ENCODE results near the gene ANO7.

Gene ANO7

DNA sequence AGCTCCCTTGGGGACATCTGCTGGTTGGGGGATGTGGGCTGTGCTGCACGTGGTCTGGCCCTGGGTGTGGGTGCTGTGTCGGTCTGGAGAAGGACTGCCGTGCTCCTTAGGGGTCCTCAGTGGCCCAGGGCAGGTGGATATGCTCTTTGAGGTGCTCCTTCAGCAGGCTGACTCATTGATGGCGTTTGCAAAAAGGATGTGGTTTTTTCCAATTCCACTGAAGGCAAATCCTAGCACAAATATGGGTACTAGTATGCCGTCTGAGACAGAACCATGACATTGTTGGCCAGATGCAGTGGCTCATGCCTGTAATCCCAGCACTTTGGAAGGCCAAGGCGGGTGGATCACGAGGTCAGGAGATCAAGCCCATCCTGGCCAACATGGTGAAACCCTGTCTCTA lies 34.9 kb upstream of the ANO7 start:
- H3K4me3 ChIP-seq (ENCODE audit: low read length) = no peak overlapping the region
- peaks cover 40% of the 10 kb centered on the region for H3K79me2 ChIP-seq (ENCODE audit: low read length)
- peaks cover 8% of the 10 kb centered on the region for H3K4me1 ChIP-seq (ENCODE audit: low read length)
- no peaks in the 10 kb centered on the region for H3K27me3 ChIP-seq (ENCODE audit: low read depth, low read length)
- 0 out of 2 replicates have a peak, but pooled peaks cover 4% of the 10 kb centered on the region for H4K20me1 ChIP-seq (ENCODE audit: insufficient read depth, low read length)
- H3K27ac ChIP-seq (ENCODE audit: low read length) = no peak overlapping the region
- H3K9ac ChIP-seq (ENCODE audit: low read length) = no peak overlapping the region
- H3K9me3 ChIP-seq (ENCODE audit: insufficient read depth, low read length) = no peaks in the 10 kb centered on the region
- no peak overlapping the region for H3K4me2 ChIP-seq (ENCODE audit: low read length)
- H2AFZ ChIP-seq (ENCODE audit: low read depth, low read length) = no peak overlapping the region
- no peaks in the 10 kb centered on the region for H3K36me3 ChIP-seq (replicated peaks; ENCODE audit: low read depth, low read length)
- TF ChIP-seq, protein P1, sequence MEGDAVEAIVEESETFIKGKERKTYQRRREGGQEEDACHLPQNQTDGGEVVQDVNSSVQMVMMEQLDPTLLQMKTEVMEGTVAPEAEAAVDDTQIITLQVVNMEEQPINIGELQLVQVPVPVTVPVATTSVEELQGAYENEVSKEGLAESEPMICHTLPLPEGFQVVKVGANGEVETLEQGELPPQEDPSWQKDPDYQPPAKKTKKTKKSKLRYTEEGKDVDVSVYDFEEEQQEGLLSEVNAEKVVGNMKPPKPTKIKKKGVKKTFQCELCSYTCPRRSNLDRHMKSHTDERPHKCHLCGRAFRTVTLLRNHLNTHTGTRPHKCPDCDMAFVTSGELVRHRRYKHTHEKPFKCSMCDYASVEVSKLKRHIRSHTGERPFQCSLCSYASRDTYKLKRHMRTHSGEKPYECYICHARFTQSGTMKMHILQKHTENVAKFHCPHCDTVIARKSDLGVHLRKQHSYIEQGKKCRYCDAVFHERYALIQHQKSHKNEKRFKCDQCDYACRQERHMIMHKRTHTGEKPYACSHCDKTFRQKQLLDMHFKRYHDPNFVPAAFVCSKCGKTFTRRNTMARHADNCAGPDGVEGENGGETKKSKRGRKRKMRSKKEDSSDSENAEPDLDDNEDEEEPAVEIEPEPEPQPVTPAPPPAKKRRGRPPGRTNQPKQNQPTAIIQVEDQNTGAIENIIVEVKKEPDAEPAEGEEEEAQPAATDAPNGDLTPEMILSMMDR (IDR thresholded peaks at IDR 0.05; ENCODE audit: low read depth, low read length) = no peak
- no peak for TF ChIP-seq EZH2phosphoT487 (IDR thresholded peaks at IDR 0.05; ENCODE audit: low read depth)

DNA sequence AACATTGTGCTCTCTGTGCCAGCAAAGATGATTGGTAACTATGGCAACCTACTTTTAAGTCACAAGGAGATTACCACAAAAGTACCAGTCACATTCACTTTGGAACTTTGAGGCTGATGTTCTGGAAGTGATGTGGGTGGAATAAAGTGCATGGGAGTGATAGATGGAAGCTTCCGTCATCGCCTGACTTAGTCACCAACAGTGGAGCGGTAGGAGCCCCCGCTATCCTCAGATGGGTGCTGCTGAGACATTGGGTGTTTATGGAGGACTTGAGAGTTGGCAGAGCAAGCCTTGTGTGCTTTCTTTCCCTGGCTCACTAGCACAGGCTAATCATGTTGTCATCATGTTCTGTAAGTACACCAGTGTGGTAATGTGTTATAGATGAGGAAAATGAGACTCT lies 33.6 kb upstream of the ANO7 start:
- Histone ChIP-seq H3K9me3 (ENCODE audit: insufficient read depth, low read length) (no peaks in the 10 kb centered on the region), H3K79me2 (ENCODE audit: low read length) (peaks cover 30% of the 10 kb centered on the region), H3K9ac (ENCODE audit: low read length) (no peak overlapping the region), H3K36me3 (replicated peaks; ENCODE audit: low read depth, low read length) (no peaks in the 10 kb centered on the region), H3K4me1 (ENCODE audit: low read length) (peaks cover 8% of the 10 kb centered on the region), H3K27me3 (ENCODE audit: low read depth, low read length) (no peaks in the 10 kb centered on the region), H4K20me1 (ENCODE audit: insufficient read depth, low read length) (0 out of 2 replicates have a peak, but pooled peaks cover 4% of the 10 kb centered on the region), H3K27ac (ENCODE audit: low read length) (no peak overlapping the region), H3K4me2 (ENCODE audit: low read length) (no peak overlapping the region), H3K4me3 (ENCODE audit: low read length) (no peak overlapping the region), H2AFZ (ENCODE audit: low read depth, low read length) (no peak overlapping the region)
- TF ChIP-seq, protein P1 (IDR thresholded peaks at IDR 0.05; ENCODE audit: low read depth, low read length) = no peak
- no peak for TF ChIP-seq EZH2phosphoT487 (IDR thresholded peaks at IDR 0.05; ENCODE audit: low read depth)

DNA sequence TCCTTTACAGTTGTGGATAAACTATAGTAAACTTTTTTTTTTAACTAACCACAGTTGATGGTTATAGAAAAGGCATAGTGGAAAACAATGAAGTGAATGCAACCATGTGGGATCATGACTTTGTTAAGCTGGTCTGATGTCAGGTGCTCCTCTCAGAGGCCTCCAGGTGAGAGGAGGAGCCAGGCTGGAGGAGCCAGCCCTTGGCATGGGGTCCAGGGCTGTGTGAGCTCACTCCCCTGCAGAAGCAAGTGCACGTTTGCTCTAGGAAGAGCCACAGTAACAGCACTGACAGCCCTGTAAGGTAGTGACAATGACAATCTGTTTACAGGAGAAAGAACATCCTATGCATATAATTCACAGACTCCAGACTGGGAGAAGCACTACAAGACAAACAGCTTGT lies 32.5 kb upstream of the ANO7 start:
- Histone ChIP-seq H3K79me2 (ENCODE audit: low read length) (peaks cover 23% of the 10 kb centered on the region), H3K27ac (ENCODE audit: low read length) (no peak overlapping the region), H3K27me3 (ENCODE audit: low read depth, low read length) (no peaks in the 10 kb centered on the region), H3K4me1 (ENCODE audit: low read length) (peaks cover 8% of the 10 kb centered on the region), H3K36me3 (replicated peaks; ENCODE audit: low read depth, low read length) (no peaks in the 10 kb centered on the region), H3K9me3 (ENCODE audit: insufficient read depth, low read length) (no peaks in the 10 kb centered on the region), H3K4me2 (ENCODE audit: low read length) (no peak overlapping the region), H3K4me3 (ENCODE audit: low read length) (no peak overlapping the region), H4K20me1 (ENCODE audit: insufficient read depth, low read length) (0 out of 2 replicates have a peak, but pooled peaks cover 4% of the 10 kb centered on the region), H2AFZ (ENCODE audit: low read depth, low read length) (no peak overlapping the region), H3K9ac (ENCODE audit: low read length) (no peak overlapping the region)
- TF ChIP-seq EZH2phosphoT487 (IDR thresholded peaks at IDR 0.05; ENCODE audit: low read depth) = no peak
- TF ChIP-seq, protein P1 (IDR thresholded peaks at IDR 0.05; ENCODE audit: low read depth, low read length) = no peak

DNA sequence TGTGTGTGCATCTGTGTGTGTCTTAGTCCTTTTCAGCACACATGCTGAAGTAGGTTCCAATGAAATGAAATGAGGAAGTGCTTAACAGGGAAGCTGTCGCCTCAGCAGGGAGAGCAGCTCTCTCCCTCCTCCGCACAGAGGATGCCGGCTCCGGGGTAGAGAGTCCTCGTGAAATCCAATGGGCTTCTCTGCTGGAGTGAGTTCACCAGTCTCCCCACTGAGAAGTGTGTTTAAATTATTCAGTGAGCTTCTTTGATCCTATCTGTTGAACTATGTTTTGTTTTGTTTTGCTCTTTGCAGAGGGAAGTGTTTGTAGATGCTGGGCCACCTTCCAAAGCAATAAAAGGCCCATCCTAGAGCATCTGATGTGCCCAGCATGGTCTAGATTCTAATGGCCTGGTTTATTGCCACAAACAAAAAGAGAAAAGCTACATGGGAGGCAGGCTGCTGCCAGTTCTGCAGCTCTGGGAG lies 31.5 kb upstream of the ANO7 start:
- H3K4me3 ChIP-seq (ENCODE audit: low read length) = no peak overlapping the region
- H3K4me2 ChIP-seq (ENCODE audit: low read length) = no peak overlapping the region
- H3K9me3 ChIP-seq (ENCODE audit: insufficient read depth, low read length) = no peaks in the 10 kb centered on the region
- H3K79me2 ChIP-seq (ENCODE audit: low read length) = peaks cover 12% of the 10 kb centered on the region
- no peak overlapping the region for H3K9ac ChIP-seq (ENCODE audit: low read length)
- H4K20me1 ChIP-seq (ENCODE audit: insufficient read depth, low read length) = no peaks in the 10 kb centered on the region
- no peak overlapping the region for H2AFZ ChIP-seq (ENCODE audit: low read depth, low read length)
- no peak overlapping the region for H3K27ac ChIP-seq (ENCODE audit: low read length)
- no peaks in the 10 kb centered on the region for H3K36me3 ChIP-seq (replicated peaks; ENCODE audit: low read depth, low read length)
- no peaks in the 10 kb centered on the region for H3K27me3 ChIP-seq (ENCODE audit: low read depth, low read length)
- TF ChIP-seq EZH2phosphoT487 (IDR thresholded peaks at IDR 0.05; ENCODE audit: low read depth) = no peak
- TF ChIP-seq, protein P1 (IDR thresholded peaks at IDR 0.05; ENCODE audit: low read depth, low read length) = no peak
- H3K4me1 ChIP-seq (ENCODE audit: low read length) = no peaks in the 10 kb centered on the region

Measured in OCI-LY3 (cell line).